Measurements from ENCODE around the gene GSDMA.

DNA sequence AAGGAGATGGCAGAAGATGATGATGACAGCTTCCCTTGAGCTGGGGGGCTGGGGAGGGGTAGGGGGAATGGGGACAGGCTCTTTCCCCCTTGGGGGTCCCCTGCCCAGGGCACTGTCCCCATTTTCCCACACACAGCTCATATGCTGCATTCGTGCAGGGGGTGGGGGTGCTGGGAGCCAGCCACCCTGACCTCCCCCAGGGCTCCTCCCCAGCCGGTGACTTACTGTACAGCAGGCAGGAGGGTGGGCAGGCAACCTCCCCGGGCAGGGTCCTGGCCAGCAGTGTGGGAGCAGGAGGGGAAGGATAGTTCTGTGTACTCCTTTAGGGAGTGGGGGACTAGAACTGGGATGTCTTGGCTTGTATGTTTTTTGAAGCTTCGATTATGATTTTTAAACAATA is 34.7 kb downstream of the GSDMA start:
- no peak for TF ChIP-seq POLR2A (IDR thresholded peaks at IDR 0.05)
- TF ChIP-seq, protein P1, sequence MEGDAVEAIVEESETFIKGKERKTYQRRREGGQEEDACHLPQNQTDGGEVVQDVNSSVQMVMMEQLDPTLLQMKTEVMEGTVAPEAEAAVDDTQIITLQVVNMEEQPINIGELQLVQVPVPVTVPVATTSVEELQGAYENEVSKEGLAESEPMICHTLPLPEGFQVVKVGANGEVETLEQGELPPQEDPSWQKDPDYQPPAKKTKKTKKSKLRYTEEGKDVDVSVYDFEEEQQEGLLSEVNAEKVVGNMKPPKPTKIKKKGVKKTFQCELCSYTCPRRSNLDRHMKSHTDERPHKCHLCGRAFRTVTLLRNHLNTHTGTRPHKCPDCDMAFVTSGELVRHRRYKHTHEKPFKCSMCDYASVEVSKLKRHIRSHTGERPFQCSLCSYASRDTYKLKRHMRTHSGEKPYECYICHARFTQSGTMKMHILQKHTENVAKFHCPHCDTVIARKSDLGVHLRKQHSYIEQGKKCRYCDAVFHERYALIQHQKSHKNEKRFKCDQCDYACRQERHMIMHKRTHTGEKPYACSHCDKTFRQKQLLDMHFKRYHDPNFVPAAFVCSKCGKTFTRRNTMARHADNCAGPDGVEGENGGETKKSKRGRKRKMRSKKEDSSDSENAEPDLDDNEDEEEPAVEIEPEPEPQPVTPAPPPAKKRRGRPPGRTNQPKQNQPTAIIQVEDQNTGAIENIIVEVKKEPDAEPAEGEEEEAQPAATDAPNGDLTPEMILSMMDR (IDR thresholded peaks at IDR 0.05): no peak
